Testis (tissue), 2 donors: Measurements from ENCODE around the gene CSH1.

Source experiments
- POLR2A ChIP-seq: fragments of 450-650 bp; IDR thresholded peaks from one replicate; pipeline ENCODE4 v1.6.1; 2017; ENCODE audit warnings: antibody characterized with exemption, mild to moderate bottlenecking, moderate library complexity
- TF ChIP-seq, protein P1 (sequence below), 3 experiments: fragments of 450-650 bp in 2 of 3; fragments of 200-600 bp in 1 of 3; sonication (generic) in 1 of 3; IDR thresholded peaks; one replicate each; pipeline ENCODE4 v1.5.1; 2016 to 2019; ENCODE audit warnings: antibody characterized with exemption in 3 of 3, mild to moderate bottlenecking in 2 of 3, moderate library complexity in 1 of 3

DNA sequence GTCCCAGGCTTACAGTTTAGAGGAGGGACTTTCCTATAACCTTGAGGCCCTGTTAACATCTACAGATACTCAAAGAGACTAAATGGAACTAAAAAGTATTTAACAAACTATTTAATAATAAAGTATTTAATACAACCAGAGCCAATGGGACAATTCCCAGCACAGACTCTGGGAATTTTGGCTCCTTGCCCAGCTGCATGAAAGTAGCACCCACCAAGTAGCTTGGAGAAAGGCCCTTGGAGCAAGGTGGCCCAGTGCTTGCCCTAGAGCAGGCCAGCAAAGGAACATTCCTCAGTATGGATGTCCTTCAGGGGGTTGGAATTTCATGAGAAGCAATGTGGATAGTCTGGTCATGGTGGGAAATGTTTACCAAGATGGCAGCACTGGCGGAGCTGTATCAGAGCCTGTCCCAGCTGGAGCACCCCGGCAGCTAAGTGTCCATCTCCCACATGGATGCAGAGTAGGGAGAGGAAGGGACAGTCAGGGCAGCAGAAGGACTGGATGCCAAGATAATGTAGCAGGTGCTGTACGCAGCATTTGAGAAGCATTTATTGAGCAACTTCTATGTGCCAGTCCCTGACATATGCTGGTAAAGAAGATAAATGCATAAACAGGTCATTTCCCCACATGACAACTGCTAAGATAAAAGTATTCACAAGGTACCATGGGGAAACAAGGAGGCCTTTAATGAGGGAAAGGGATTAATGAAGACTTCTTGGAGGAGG, 48.7 kb downstream of the CSH1 start:
- TF ChIP-seq, protein P1, sequence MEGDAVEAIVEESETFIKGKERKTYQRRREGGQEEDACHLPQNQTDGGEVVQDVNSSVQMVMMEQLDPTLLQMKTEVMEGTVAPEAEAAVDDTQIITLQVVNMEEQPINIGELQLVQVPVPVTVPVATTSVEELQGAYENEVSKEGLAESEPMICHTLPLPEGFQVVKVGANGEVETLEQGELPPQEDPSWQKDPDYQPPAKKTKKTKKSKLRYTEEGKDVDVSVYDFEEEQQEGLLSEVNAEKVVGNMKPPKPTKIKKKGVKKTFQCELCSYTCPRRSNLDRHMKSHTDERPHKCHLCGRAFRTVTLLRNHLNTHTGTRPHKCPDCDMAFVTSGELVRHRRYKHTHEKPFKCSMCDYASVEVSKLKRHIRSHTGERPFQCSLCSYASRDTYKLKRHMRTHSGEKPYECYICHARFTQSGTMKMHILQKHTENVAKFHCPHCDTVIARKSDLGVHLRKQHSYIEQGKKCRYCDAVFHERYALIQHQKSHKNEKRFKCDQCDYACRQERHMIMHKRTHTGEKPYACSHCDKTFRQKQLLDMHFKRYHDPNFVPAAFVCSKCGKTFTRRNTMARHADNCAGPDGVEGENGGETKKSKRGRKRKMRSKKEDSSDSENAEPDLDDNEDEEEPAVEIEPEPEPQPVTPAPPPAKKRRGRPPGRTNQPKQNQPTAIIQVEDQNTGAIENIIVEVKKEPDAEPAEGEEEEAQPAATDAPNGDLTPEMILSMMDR (IDR thresholded peaks at IDR 0.05): no peak
- no peak for TF ChIP-seq POLR2A
